K562 (cell line): ENCODE measurements around the gene TENT4A.

Experiments used
- EZH2 ChIP-seq: IDR thresholded peaks from 2 replicates; pipeline ENCODE4 v1.6.1; 2012; ENCODE audit warnings: low read depth, mild to moderate bottlenecking, inconsistent platforms, low read length, borderline replicate concordance
- GABPA ChIP-seq: fragments of 200-800 bp; sonication (Bioruptor generic); conservative IDR thresholded peaks from 2 replicates; pipeline ENCODE4 v1.6.1; 2016; ENCODE audit warnings: low read depth, missing genetic modification characterization, missing compliant biosample characterization
- MXI1 ChIP-seq: IDR thresholded peaks from 2 replicates; pipeline ENCODE4 v1.6.1; 2011; ENCODE audit warnings: low read depth, mild to moderate bottlenecking, improper control_type of control experiment, low read length
- NR2F6 ChIP-seq: fragments of 450-650 bp; formaldehyde crosslinking; IDR thresholded peaks from 2 replicates; pipeline ENCODE4 v1.4.0; 2020; ENCODE audit warnings: mild to moderate bottlenecking
- RBFOX2 ChIP-seq: fragments of 200-400 bp; formaldehyde crosslinking; IDR thresholded peaks from 2 replicates; pipeline ENCODE4 v1.6.1; 2017; ENCODE audit warnings: low read depth, mild to moderate bottlenecking, low read length, moderate library complexity
- SMARCB1 ChIP-seq: IDR thresholded peaks from 2 replicates; pipeline ENCODE4 v1.6.1; 2011; ENCODE audit warnings: improper control_type of control experiment, low read depth; ENCODE audit not compliant: insufficient read length
- SREBF2 ChIP-seq: sonication (generic); formaldehyde crosslinking; IDR thresholded peaks from 2 replicates; pipeline ENCODE4 v1.4.0; 2020; ENCODE audit warnings: mild to moderate bottlenecking, missing genetic modification reagents
- ZBTB40 ChIP-seq, 2 experiments: fragments of 450-650 bp in 1 of 2; sonication (generic) in 1 of 2; formaldehyde crosslinking in 1 of 2; IDR thresholded peaks; 2 replicates each; pipeline versions ENCODE4 v1.7.1 to v1.9.0; 2016 to 2022; ENCODE audit warnings: inconsistent platforms in 1 of 2, mild to moderate bottlenecking in 1 of 2, missing genetic modification reagents in 1 of 2
- ZFX ChIP-seq: sonication (generic); formaldehyde crosslinking; IDR thresholded peaks from 2 replicates; pipeline ENCODE4 v1.8.0; 2022; ENCODE audit warnings: mild to moderate bottlenecking, missing genetic modification reagents, moderate library complexity
- ZNF274 ChIP-seq: IDR thresholded peaks from 2 replicates; pipeline ENCODE4 v1.6.1; 2011; ENCODE audit warnings: low read depth, mild to moderate bottlenecking, low read length, moderate library complexity, borderline replicate concordance
- TF ChIP-seq, protein P1 (sequence below), 3 experiments: IDR thresholded peaks in 2 of 3; conservative IDR thresholded peaks in 1 of 3; 2 replicates each; pipeline ENCODE4 v1.5.1; 2011 to 2012; ENCODE audit warnings: low read length in 3 of 3, mild to moderate bottlenecking in 3 of 3, control low read depth in 2 of 3, improper control_type of control experiment in 1 of 3, inconsistent platforms in 1 of 3, low read depth in 1 of 3, mixed read lengths in 1 of 3, moderate library complexity in 1 of 3; ENCODE audit not compliant: insufficient read depth in 2 of 3
- TF ChIP-seq, protein P2 (sequence below): sonication (generic); formaldehyde crosslinking; IDR thresholded peaks from 2 replicates; pipeline ENCODE4 v1.4.0; 2020; ENCODE audit warnings: mild to moderate bottlenecking, missing genetic modification reagents
- TF ChIP-seq, protein P3 (sequence below): fragments of 450-650 bp; formaldehyde crosslinking; IDR thresholded peaks from 2 replicates; pipeline ENCODE4 v1.4.0; 2022; ENCODE audit warnings: missing genetic modification characterization

- TF ChIP-seq, protein P1, sequence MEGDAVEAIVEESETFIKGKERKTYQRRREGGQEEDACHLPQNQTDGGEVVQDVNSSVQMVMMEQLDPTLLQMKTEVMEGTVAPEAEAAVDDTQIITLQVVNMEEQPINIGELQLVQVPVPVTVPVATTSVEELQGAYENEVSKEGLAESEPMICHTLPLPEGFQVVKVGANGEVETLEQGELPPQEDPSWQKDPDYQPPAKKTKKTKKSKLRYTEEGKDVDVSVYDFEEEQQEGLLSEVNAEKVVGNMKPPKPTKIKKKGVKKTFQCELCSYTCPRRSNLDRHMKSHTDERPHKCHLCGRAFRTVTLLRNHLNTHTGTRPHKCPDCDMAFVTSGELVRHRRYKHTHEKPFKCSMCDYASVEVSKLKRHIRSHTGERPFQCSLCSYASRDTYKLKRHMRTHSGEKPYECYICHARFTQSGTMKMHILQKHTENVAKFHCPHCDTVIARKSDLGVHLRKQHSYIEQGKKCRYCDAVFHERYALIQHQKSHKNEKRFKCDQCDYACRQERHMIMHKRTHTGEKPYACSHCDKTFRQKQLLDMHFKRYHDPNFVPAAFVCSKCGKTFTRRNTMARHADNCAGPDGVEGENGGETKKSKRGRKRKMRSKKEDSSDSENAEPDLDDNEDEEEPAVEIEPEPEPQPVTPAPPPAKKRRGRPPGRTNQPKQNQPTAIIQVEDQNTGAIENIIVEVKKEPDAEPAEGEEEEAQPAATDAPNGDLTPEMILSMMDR (IDR thresholded peaks at IDR 0.05 in 2 of 3, conservative IDR thresholded peaks at IDR 0.05 in 1 of 3; ENCODE audit: insufficient read depth in 2 of 3, low read depth in 1 of 3, low read length in 3 of 3), result no peak
- TF ChIP-seq, protein P2, sequence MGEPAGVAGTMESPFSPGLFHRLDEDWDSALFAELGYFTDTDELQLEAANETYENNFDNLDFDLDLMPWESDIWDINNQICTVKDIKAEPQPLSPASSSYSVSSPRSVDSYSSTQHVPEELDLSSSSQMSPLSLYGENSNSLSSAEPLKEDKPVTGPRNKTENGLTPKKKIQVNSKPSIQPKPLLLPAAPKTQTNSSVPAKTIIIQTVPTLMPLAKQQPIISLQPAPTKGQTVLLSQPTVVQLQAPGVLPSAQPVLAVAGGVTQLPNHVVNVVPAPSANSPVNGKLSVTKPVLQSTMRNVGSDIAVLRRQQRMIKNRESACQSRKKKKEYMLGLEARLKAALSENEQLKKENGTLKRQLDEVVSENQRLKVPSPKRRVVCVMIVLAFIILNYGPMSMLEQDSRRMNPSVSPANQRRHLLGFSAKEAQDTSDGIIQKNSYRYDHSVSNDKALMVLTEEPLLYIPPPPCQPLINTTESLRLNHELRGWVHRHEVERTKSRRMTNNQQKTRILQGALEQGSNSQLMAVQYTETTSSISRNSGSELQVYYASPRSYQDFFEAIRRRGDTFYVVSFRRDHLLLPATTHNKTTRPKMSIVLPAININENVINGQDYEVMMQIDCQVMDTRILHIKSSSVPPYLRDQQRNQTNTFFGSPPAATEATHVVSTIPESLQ (CRISPR knock-in tag), result no peak
- TF ChIP-seq NR2F6 (CRISPR knock-in tag), result no peak
- TF ChIP-seq SMARCB1, result no peak
- TF ChIP-seq, protein P3, sequence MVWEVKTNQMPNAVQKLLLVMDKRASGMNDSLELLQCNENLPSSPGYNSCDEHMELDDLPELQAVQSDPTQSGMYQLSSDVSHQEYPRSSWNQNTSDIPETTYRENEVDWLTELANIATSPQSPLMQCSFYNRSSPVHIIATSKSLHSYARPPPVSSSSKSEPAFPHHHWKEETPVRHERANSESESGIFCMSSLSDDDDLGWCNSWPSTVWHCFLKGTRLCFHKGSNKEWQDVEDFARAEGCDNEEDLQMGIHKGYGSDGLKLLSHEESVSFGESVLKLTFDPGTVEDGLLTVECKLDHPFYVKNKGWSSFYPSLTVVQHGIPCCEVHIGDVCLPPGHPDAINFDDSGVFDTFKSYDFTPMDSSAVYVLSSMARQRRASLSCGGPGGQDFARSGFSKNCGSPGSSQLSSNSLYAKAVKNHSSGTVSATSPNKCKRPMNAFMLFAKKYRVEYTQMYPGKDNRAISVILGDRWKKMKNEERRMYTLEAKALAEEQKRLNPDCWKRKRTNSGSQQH (CRISPR knock-in tag), result no peak
- TF ChIP-seq ZBTB40 (IDR thresholded peaks at IDR 0.05), result no peak
- no peak for TF ChIP-seq ZBTB40 (CRISPR knock-in tag; IDR thresholded peaks at IDR 0.05)
- no peak for TF ChIP-seq RBFOX2
- TF ChIP-seq GABPA, result no peak
- no peak for TF ChIP-seq ZFX (CRISPR knock-in tag)
- no peak for TF ChIP-seq EZH2
- no peak for TF ChIP-seq SREBF2
- no peak for TF ChIP-seq ZNF274
- TF ChIP-seq MXI1, result no peak
These were observed 13.9 kb upstream of the TENT4A start for GRCh38 chr5:6699357-6699756.
